GM19468 (cell line): ENCODE data around the gene PPARD.
"Not testable (repeated sequence)": the region's sequence is repeated elsewhere in the genome, so short reads cannot be mapped to it uniquely, and the experiment has no call there.

Source experiments
- ATAC-seq: cut with Tn5 transposase; IDR thresholded peaks from one replicate; pipeline ENCODE4 v1.9.1; 2021; ENCODE audit warnings: mild to moderate bottlenecking, moderate library complexity, moderate number of reproducible peaks; ENCODE audit not compliant: unreplicated experiment; ENCODE audit errors: extremely low read depth

PPARD gene

GRCh38 chr6:35311390-35312075, 30.8 kb upstream of the PPARD start:
- no peak for ATAC-seq

- ATAC-seq: no peak
Measured at GRCh38 chr6:35312076-35312800, 30.1 kb upstream of the PPARD start.

- ATAC-seq: no peak
Measured at GRCh38 chr6:35312807-35313206, 29.6 kb upstream of the PPARD start.

GRCh38 chr6:35317483-35318195, 24.7 kb upstream of the PPARD start:
- ATAC-seq: no peak

GRCh38 chr6:35318196-35319171, 23.9 kb upstream of the PPARD start:
- ATAC-seq: no peak

- ATAC-seq: no peak
Measured at GRCh38 chr6:35319346-35320030, 22.9 kb upstream of the PPARD start.

- no peak for ATAC-seq
Measured at GRCh38 chr6:35320031-35320410, 22.3 kb upstream of the PPARD start.

GRCh38 chr6:35321091-35321490, 21.3 kb upstream of the PPARD start:
- no peak for ATAC-seq

GRCh38 chr6:35327349-35328027, 14.9 kb upstream of the PPARD start:
- ATAC-seq: no peak

GRCh38 chr6:35328108-35328723, 14.1 kb upstream of the PPARD start:
- no peak for ATAC-seq

- not testable (repeated sequence) for ATAC-seq
Measured at GRCh38 chr6:35328965-35329364, 13.4 kb upstream of the PPARD start.

- no peak for ATAC-seq
Measured at GRCh38 chr6:35330541-35331119, 11.7 kb upstream of the PPARD start.

- ATAC-seq: not testable (repeated sequence)
Measured at GRCh38 chr6:35332074-35332887, 10.1 kb upstream of the PPARD start.

GRCh38 chr6:35341557-35341956, 801 bp upstream of the PPARD start:
- no peak for ATAC-seq

- no peak for ATAC-seq
Measured at GRCh38 chr6:35343092-35343834, 905 bp downstream of the PPARD start.

- ATAC-seq: no peak
Measured at GRCh38 chr6:35343835-35344550, 1.6 kb downstream of the PPARD start.
